Measurements from ENCODE around the gene GJB2.
"Not testable (repeated sequence)": the region's sequence is repeated elsewhere in the genome, so short reads cannot be mapped to it uniquely, and the experiment has no call there.

GJB2 gene

GRCh38 chr13:20165417-20166257, 27.1 kb downstream of the GJB2 start:
- Mint-ChIP-seq H3K4me3 (no peak overlapping the region), H3K27me3 (peaks cover 43 to 57% of the 10 kb centered on the region in 2 donors), H3K27ac (no peak overlapping the region), H3K36me3 (no peaks in the 10 kb centered on the region), H3K9me3 (peaks cover 0 to 1% of the 10 kb centered on the region in 2 donors), H3K4me1 (peaks cover 1 to 7% of the 10 kb centered on the region in 2 donors)
- DNase-seq (no peak), ATAC-seq (replicated peaks) (no peak)

GRCh38 chr13:20161951-20162300, 30.8 kb downstream of the GJB2 start:
- Mint-ChIP-seq H3K36me3 (no peaks in the 10 kb centered on the region), H3K4me3 (peak overlapping the region; percentile 80 to 84), H3K9me3 (no peaks in the 10 kb centered on the region), H3K27ac (peak overlapping the region; percentile 85), H3K27me3 (peaks cover 18 to 32% of the 10 kb centered on the region in 2 donors), H3K4me1 (peaks cover 12% of the 10 kb centered on the region in 2 donors)
- ATAC-seq (replicated peaks): no peak
- no peak for DNase-seq

- H3K9me3 Mint-ChIP-seq: no peaks in the 10 kb centered on the region
- H3K4me3 Mint-ChIP-seq: peak overlapping the region; percentile 80 to 84
- H3K36me3 Mint-ChIP-seq: no peaks in the 10 kb centered on the region
- peaks cover 12% of the 10 kb centered on the region in 2 donors for H3K4me1 Mint-ChIP-seq
- peak; percentile 70 to 74 for ATAC-seq (replicated peaks)
- peak; percentile 58 for DNase-seq
- peaks cover 13 to 27% of the 10 kb centered on the region in 2 donors for H3K27me3 Mint-ChIP-seq
- H3K27ac Mint-ChIP-seq: peak overlapping the region; percentile 85
Measured at GRCh38 chr13:20161275-20161950, 31.3 kb downstream of the GJB2 start.

- H3K36me3 Mint-ChIP-seq: no peaks in the 10 kb centered on the region
- H3K9me3 Mint-ChIP-seq: no peaks in the 10 kb centered on the region
- peaks cover 5 to 19% of the 10 kb centered on the region in 2 donors for H3K27me3 Mint-ChIP-seq
- peak; percentile 53 to 62 for ATAC-seq (replicated peaks)
- peak; percentile 39 for DNase-seq
- H3K4me3 Mint-ChIP-seq: peak within 1 kb of the TSS; percentile 84
- H3K4me1 Mint-ChIP-seq: peaks cover 12% of the 10 kb centered on the region in 2 donors
- peak within 1 kb of the TSS; percentile 85 for H3K27ac Mint-ChIP-seq
Measured at GRCh38 chr13:20160306-20161274, 32.1 kb downstream of the GJB2 start, which contains the start of gene GJA3. GJA3 (minus strand) TSS chr13:20161052; CDS start chr13:20143288, 17,764 bp downstream.

- H3K27me3 Mint-ChIP-seq: peaks cover 5 to 17% of the 10 kb centered on the region in 2 donors
- H3K4me3 Mint-ChIP-seq: peak overlapping the region; percentile 22 to 84
- ATAC-seq (replicated peaks) (no peak), DNase-seq (no peak)
- H3K27ac Mint-ChIP-seq: peak overlapping the region; percentile 31
- no peaks in the 10 kb centered on the region for H3K36me3 Mint-ChIP-seq
- no peaks in the 10 kb centered on the region for H3K9me3 Mint-ChIP-seq
- H3K4me1 Mint-ChIP-seq: peaks cover 12% of the 10 kb centered on the region in 2 donors
Measured at GRCh38 chr13:20159646-20160305, 33.0 kb downstream of the GJB2 start.

GRCh38 chr13:20157151-20157796, 35.5 kb downstream of the GJB2 start:
- no peaks in the 10 kb centered on the region for H3K36me3 Mint-ChIP-seq
- no peaks in the 10 kb centered on the region for H3K9me3 Mint-ChIP-seq
- DNase-seq (no peak), ATAC-seq (replicated peaks) (no peak)
- no peak overlapping the region for H3K27ac Mint-ChIP-seq
- H3K27me3 Mint-ChIP-seq: peaks cover 5 to 17% of the 10 kb centered on the region in 2 donors
- no peak overlapping the region for H3K4me3 Mint-ChIP-seq
- H3K4me1 Mint-ChIP-seq: peaks cover 9 to 12% of the 10 kb centered on the region in 2 donors

GRCh38 chr13:20156702-20157101, 36.0 kb downstream of the GJB2 start:
- H3K27ac Mint-ChIP-seq: no peak overlapping the region
- ATAC-seq (replicated peaks) (no peak), DNase-seq (no peak)
- H3K9me3 Mint-ChIP-seq: no peaks in the 10 kb centered on the region
- H3K27me3 Mint-ChIP-seq: peaks cover 7 to 17% of the 10 kb centered on the region in 2 donors
- no peaks in the 10 kb centered on the region for H3K36me3 Mint-ChIP-seq
- no peak overlapping the region for H3K4me3 Mint-ChIP-seq
- peaks cover 7 to 12% of the 10 kb centered on the region in 2 donors for H3K4me1 Mint-ChIP-seq

- H3K4me1 Mint-ChIP-seq; H3K36me3 Mint-ChIP-seq; H3K4me3 Mint-ChIP-seq; H3K27ac Mint-ChIP-seq; H3K9me3 Mint-ChIP-seq; ATAC-seq (replicated peaks); DNase-seq: not testable (repeated sequence)
- peaks cover 28 to 37% of the 10 kb centered on the region in 2 donors for H3K27me3 Mint-ChIP-seq
Measured at GRCh38 chr13:20153290-20153689, 39.4 kb downstream of the GJB2 start.

- no peak overlapping the region for H3K27ac Mint-ChIP-seq
- no peaks in the 10 kb centered on the region for H3K36me3 Mint-ChIP-seq
- no peak for ATAC-seq (replicated peaks)
- H3K27me3 Mint-ChIP-seq: peaks cover 28 to 44% of the 10 kb centered on the region in 2 donors
- H3K9me3 Mint-ChIP-seq: no peaks in the 10 kb centered on the region
- H3K4me1 Mint-ChIP-seq: no peaks in the 10 kb centered on the region
- H3K4me3 Mint-ChIP-seq: no peak overlapping the region
- DNase-seq: no peak
Measured at GRCh38 chr13:20151612-20152011, 41.1 kb downstream of the GJB2 start.

- H3K27me3 Mint-ChIP-seq: peaks cover 29 to 50% of the 10 kb centered on the region in 2 donors
- H3K36me3 Mint-ChIP-seq: no peaks in the 10 kb centered on the region
- ATAC-seq (replicated peaks): no peak
Measured at GRCh38 chr13:20151016-20151415, 41.7 kb downstream of the GJB2 start.

GRCh38 chr13:20150561-20150960, 42.2 kb downstream of the GJB2 start:
- Mint-ChIP-seq H3K36me3 (no peaks in the 10 kb centered on the region), H3K4me1 (no peaks in the 10 kb centered on the region), H3K4me3 (no peak overlapping the region), H3K27me3 (peaks cover 34 to 54% of the 10 kb centered on the region in 2 donors), H3K27ac (no peak overlapping the region), H3K9me3 (no peaks in the 10 kb centered on the region)
- DNase-seq: no peak
- no peak for ATAC-seq (replicated peaks)

More at GRCh38 chr13:20151016-20151415, 41.7 kb downstream of the GJB2 start:
- Mint-ChIP-seq H3K27ac (no peak overlapping the region), H3K9me3 (no peaks in the 10 kb centered on the region), H3K4me3 (no peak overlapping the region), H3K4me1 (no peaks in the 10 kb centered on the region)
- no peak for DNase-seq

- ATAC-seq (replicated peaks) (no peak), DNase-seq (no peak)
- Mint-ChIP-seq H3K36me3 (no peaks in the 10 kb centered on the region), H3K4me3 (no peak overlapping the region), H3K9me3 (no peaks in the 10 kb centered on the region), H3K27me3 (peaks cover 38 to 59% of the 10 kb centered on the region in 2 donors), H3K4me1 (no peaks in the 10 kb centered on the region), H3K27ac (no peak overlapping the region)
Measured at GRCh38 chr13:20149762-20150161, 43.0 kb downstream of the GJB2 start.

Data from stimulated activated naive B cell treated with anti-CD40 and anti-IgM and Interleukin-4, amounts not matched to agents 10 μg/mL and 1 μg/mL and 100 μg/mL, for 72 hours (primary cell).